GM12878 (cell line): Measurements from ENCODE around the gene PREX1. TPM values are rescaled to one million over a fixed set of nuclear protein-coding genes. Genes with fewer than 3 reads are reported as not detected.

ENCODE experiments used
- ATF7 ChIP-seq: fragments of 450-650 bp; IDR thresholded peaks from 2 replicates; pipeline ENCODE4 v1.6.1; 2016; ENCODE audit warnings: low read depth, mild to moderate bottlenecking
- BCL11A ChIP-seq: IDR thresholded peaks from 2 replicates; pipeline ENCODE4 v1.6.1; 2011; ENCODE audit warnings: low read depth, low read length
- BMI1 ChIP-seq: fragments of 450-650 bp; IDR thresholded peaks from 2 replicates; pipeline ENCODE4 v1.6.1; 2016; ENCODE audit warnings: mild to moderate bottlenecking, moderate library complexity, borderline replicate concordance
- CEBPZ ChIP-seq: fragments of 150-350 bp; IDR thresholded peaks from 2 replicates; pipeline ENCODE4 v1.6.1; 2016; ENCODE audit warnings: low read depth, low read length
- CHD2 ChIP-seq: IDR thresholded peaks from 2 replicates; pipeline ENCODE4 v1.6.1; 2011; ENCODE audit warnings: low read depth, low read length, improper control_type of control experiment, borderline replicate concordance
- CUX1 ChIP-seq: IDR thresholded peaks from 2 replicates; pipeline ENCODE4 v1.6.1; 2012; ENCODE audit warnings: improper control_type of control experiment, low read depth, low read length; ENCODE audit not compliant: insufficient replicate concordance
- FOXM1 ChIP-seq: IDR thresholded peaks from 2 replicates; pipeline ENCODE4 v1.6.1; 2012; ENCODE audit warnings: low read depth, mild to moderate bottlenecking, inconsistent platforms, low read length, moderate library complexity
- MYB ChIP-seq: fragments of 150-350 bp; IDR thresholded peaks from 2 replicates; pipeline ENCODE4 v1.6.1; 2014; ENCODE audit warnings: mild to moderate bottlenecking, low read depth, low read length, borderline replicate concordance
- NFIC ChIP-seq: IDR thresholded peaks from 2 replicates; pipeline ENCODE4 v1.6.1; 2012; ENCODE audit warnings: low read depth, mild to moderate bottlenecking, inconsistent platforms, low read length, moderate library complexity
- RCOR1 ChIP-seq: conservative IDR thresholded peaks from 2 replicates; pipeline ENCODE4 v1.6.1; 2012; ENCODE audit warnings: low read depth, low read length, improper control_type of control experiment
- REST ChIP-seq: IDR thresholded peaks from 2 replicates; pipeline ENCODE4 v1.6.1; 2012; ENCODE audit warnings: mild to moderate bottlenecking, low read depth, low read length
- SP1 ChIP-seq: IDR thresholded peaks from one replicate; pipeline ENCODE4 v1.6.1; 2011; ENCODE audit warnings: low read depth, low read length
- SREBF2 ChIP-seq: IDR thresholded peaks from 2 replicates; pipeline ENCODE4 v1.6.1; 2012; ENCODE audit warnings: mild to moderate bottlenecking, low read length
- SRF ChIP-seq, 2 experiments: IDR thresholded peaks; 2 replicates each; pipeline ENCODE4 v1.6.1; 2011; ENCODE audit warnings: low read depth in 2 of 2, low read length in 2 of 2, mild to moderate bottlenecking in 1 of 2, moderate library complexity in 1 of 2
- SUZ12 ChIP-seq: fragments of 200-600 bp; sonication (generic); IDR thresholded peaks from one replicate; pipeline ENCODE4 v1.6.1; 2018; ENCODE audit warnings: antibody characterized with exemption, mild to moderate bottlenecking; ENCODE audit not compliant: unreplicated experiment
- TCF12 ChIP-seq: IDR thresholded peaks from 2 replicates; pipeline ENCODE4 v1.6.1; 2011; ENCODE audit warnings: low read depth, mild to moderate bottlenecking, low read length
- YY1 ChIP-seq: IDR thresholded peaks from 2 replicates; pipeline ENCODE4 v1.6.1; 2011; ENCODE audit warnings: low read depth, mild to moderate bottlenecking, low read length
- ZBED1 ChIP-seq: IDR thresholded peaks from 2 replicates; pipeline ENCODE4 v1.6.1; 2016; ENCODE audit warnings: borderline replicate concordance
- ZNF384 ChIP-seq: IDR thresholded peaks from 2 replicates; pipeline ENCODE4 v1.6.1; 2012; ENCODE audit warnings: low read depth, mild to moderate bottlenecking, low read length, improper control_type of control experiment, borderline replicate concordance
- polyA plus RNA-seq, 11 experiments: library from polyadenylated mRNA; depleted of rRNA in 4 of 11; unstranded in 6 of 11; stranded (reverse) in 5 of 11; fragments of >200 nt; fragmentation: Nextera tagmentation in 4 of 11; fragmentation: Illumina TruSeq in 1 of 11; extraction: Ambion mirVana in 4 of 11; extraction: Trizol in 1 of 11; gene quantifications; 1 replicate in 1 of 11; 2 replicates in 10 of 11; pipeline versions ENCODE4 v1.2.1 to v1.2.3, GENCODE V29; 2011 to 2016; ENCODE audit warnings: inconsistent platforms in 2 of 11, missing spikeins in 2 of 11, low read depth in 1 of 11
- total RNA-seq, 4 experiments: library from RNA; depleted of rRNA in 3 of 4; stranded (reverse); fragments of >200 nt in 3 of 4; fragmentation: Illumina TruSeq in 1 of 4; extraction: Trizol in 1 of 4; gene quantifications; 2 replicates each; pipeline versions ENCODE4 v1.2.1 to v1.2.3, GENCODE V29; 2013 to 2021

The PREX1 gene
- total and polyA plus RNA-seq, 10 of the 15 experiments (the other 5 are each of a cell fraction or from before 2014, with no cell fraction given), result 2.6 to 114 (median 38.9) TPM

GRCh38 chr20:48788486-48789072 lies 39.2 kb downstream of the PREX1 start (continued):
- TF ChIP-seq RCOR1, result no peak
- no peak for TF ChIP-seq CEBPZ
- no peak for TF ChIP-seq ZBED1
- no peak for TF ChIP-seq SP1
- TF ChIP-seq CUX1, result peak; percentile 13
- TF ChIP-seq ATF7, result 0 out of 2 replicates have a peak, but pooled peaks have one; percentile 44
- TF ChIP-seq MYB, result peak; percentile 79; the same call in 1 of the 2 replicates
- no peak for TF ChIP-seq BMI1
- 0 out of 4 replicates have a peak, but pooled peaks of 1 of the 2 experiments have one; percentile 37 for TF ChIP-seq SRF (IDR thresholded peaks at IDR 0.05; ENCODE audit: low read depth in 2 of 2, low read length in 2 of 2)
- 0 out of 2 replicates have a peak, but pooled peaks have one; percentile 15 for TF ChIP-seq REST
- peak; percentile 72 for TF ChIP-seq NFIC
- TF ChIP-seq SREBF2, result no peak
- peak; percentile 60 for TF ChIP-seq BCL11A
- TF ChIP-seq SUZ12, result no peak
- peak; percentile 89 for TF ChIP-seq TCF12
- peak; percentile 28 for TF ChIP-seq YY1
- TF ChIP-seq FOXM1, result peak; percentile 73; the same call in 1 of the 2 replicates
- TF ChIP-seq CHD2, result peak; percentile 59; the same call in 1 of the 2 replicates
- TF ChIP-seq ZNF384, result no peak
